Activated naive CD8-positive, alpha-beta T cell treated with anti-CD3 and anti-CD28 coated beads for 36 hours (primary cell): ENCODE measurements around the gene KCTD19. TPM values are rescaled to one million over a fixed set of nuclear protein-coding genes. Genes with fewer than 3 reads are reported as not detected.
A peak's percentile ranks its signal among the peaks of the same experiment; 100 is the strongest.

Experiments
- DNase-seq: peaks from one replicate; pipeline ENCODE4 v3.0.0; 2021
- H3K27ac Mint-ChIP-seq: one replicate; pipeline ENCODE4 v1.8.0; 2022; ENCODE audit warnings: mild to moderate bottlenecking, moderate library complexity, mixed read lengths
- H3K27me3 Mint-ChIP-seq: one replicate; pipeline ENCODE4 v1.8.0; 2022; ENCODE audit warnings: mild to moderate bottlenecking, mixed read lengths
- H3K36me3 Mint-ChIP-seq: one replicate; pipeline ENCODE4 v1.8.0; 2021; ENCODE audit warnings: mild to moderate bottlenecking, mixed read lengths
- H3K4me1 Mint-ChIP-seq: one replicate; pipeline ENCODE4 v1.8.0; 2021; ENCODE audit warnings: mixed read lengths
- H3K4me3 Mint-ChIP-seq: one replicate; pipeline ENCODE4 v1.8.0; 2022; ENCODE audit warnings: mild to moderate bottlenecking, moderate library complexity, mixed read lengths
- H3K9me3 Mint-ChIP-seq: one replicate; pipeline ENCODE4 v1.8.0; 2022; ENCODE audit warnings: mixed read lengths
- total RNA-seq, 2 experiments: library from RNA; stranded (reverse); gene quantifications; one replicate each; pipeline ENCODE4 v1.2.3, GENCODE V29; 2021

Gene KCTD19
- total RNA-seq, 2 experiments from 2014 or later, result 2.2 to 3.0 TPM

DNA sequence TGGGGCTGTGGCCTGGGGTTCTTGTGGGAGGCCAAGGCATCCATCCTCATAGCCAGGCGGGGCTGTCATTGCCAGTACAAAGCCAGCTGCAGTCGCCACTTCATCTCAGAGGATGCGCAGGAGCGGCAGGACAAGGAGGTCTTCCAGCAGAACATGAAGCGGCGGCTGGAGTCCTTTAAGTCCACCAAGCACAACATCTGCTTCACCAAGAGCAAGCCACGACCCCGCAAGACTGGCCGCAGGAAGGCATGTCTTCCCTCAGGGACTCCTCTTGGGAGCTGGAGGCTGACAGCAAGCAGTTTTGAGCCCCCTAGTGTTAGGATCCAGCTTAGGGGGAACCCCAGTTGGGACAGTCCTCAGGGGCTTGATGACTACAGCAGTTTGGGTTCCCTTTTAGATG is 62.3 kb downstream of the KCTD19 start:
- no peaks in the 10 kb centered on the region for H3K9me3 Mint-ChIP-seq

DNA sequence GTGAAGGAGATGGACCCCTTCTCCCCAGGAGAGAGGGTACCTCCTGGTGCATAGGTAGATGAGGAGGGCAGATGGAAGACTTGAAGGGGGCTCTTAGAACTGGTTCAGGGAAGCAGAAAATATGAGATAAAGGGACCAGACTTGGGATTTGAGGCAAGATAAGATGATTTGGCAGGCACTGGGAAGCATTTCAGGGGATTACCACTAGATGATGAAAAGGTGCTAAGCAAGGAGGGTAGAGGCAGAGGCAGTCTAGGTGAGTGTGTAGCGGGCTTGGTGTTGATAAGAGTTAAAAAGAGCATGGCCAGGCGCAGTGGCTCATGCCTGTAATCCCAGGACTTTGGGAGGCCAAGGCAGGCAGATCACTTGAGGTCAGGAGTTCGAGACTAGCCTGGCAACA is 63.3 kb downstream of the KCTD19 start:
- no peak for DNase-seq
- no peak overlapping the region for H3K4me3 Mint-ChIP-seq
- H3K27ac Mint-ChIP-seq, result peak overlapping the region; percentile 17
- H3K27me3 Mint-ChIP-seq, result peaks cover 12% of the 10 kb centered on the region
- H3K9me3 Mint-ChIP-seq, result no peaks in the 10 kb centered on the region
- no peaks in the 10 kb centered on the region for H3K4me1 Mint-ChIP-seq
- peaks cover 8% of the 10 kb centered on the region for H3K36me3 Mint-ChIP-seq

More for the DNA sequence above, 62.3 kb downstream of the KCTD19 start:
- H3K27me3 Mint-ChIP-seq, result peaks cover 12% of the 10 kb centered on the region
- no peaks in the 10 kb centered on the region for H3K4me1 Mint-ChIP-seq
- peaks cover 8% of the 10 kb centered on the region for H3K36me3 Mint-ChIP-seq
- DNase-seq, result no peak
- no peak overlapping the region for H3K27ac Mint-ChIP-seq
- H3K4me3 Mint-ChIP-seq, result no peak overlapping the region

DNA sequence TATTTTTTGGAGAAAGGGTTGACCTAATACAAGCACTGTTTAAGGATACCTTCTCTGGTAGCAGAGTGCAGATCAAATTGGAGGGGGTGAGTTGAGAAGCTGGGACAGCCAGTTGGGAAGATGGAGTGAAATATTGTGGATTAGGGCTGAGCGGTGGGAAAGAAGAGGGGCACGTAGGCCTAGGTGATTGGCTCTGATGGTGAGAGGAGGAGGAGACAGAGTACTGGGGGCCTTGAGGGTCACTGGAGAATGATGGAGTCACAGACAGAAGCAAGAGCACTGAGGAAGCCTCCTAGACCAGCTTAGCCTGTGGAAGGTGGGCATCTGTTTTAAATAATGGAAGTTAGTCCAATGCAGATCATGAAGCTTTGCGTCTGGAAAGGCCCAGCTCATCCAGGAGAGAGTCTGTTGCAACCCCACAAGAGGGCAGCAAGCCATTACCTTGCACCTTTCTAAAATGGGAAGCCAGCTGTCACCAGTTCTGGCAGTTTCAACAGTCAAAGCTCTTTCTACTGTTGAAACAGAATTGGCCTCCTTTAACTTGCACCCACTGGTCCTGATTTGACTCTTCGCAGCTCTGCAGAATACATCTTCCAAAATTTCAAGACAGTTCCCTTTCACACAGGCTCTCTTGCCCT is 66.0 kb downstream of the KCTD19 start:
- Mint-ChIP-seq H3K9me3 (no peaks in the 10 kb centered on the region), H3K36me3 (peaks cover 10% of the 10 kb centered on the region), H3K4me3 (no peak overlapping the region), H3K27me3 (peaks cover 12% of the 10 kb centered on the region), H3K27ac (no peak overlapping the region), H3K4me1 (no peaks in the 10 kb centered on the region)
- DNase-seq, result no peak

DNA sequence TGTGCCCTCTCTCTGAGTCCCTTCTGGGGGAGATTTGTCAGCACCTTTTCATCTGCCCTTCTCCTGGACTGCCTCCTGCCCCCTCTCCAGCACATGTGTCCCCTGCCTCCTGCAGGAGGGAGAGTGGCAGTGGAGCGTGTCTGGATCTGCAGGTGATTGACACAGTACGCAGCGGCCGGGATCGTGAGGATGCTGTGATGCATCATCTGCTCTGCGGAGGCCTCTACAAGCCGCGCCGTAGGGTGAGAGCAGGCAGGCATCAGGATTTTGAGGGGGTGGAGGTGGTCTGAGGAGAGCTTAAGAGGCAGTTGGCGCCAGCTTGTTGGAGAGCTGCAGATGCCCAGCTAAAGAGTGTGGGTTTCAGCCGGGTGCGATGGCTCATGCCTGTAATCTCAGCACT is 66.8 kb downstream of the KCTD19 start:
- Mint-ChIP-seq H3K27ac (no peak overlapping the region), H3K27me3 (peaks cover 12% of the 10 kb centered on the region), H3K4me1 (no peaks in the 10 kb centered on the region), H3K36me3 (peaks cover 10% of the 10 kb centered on the region), H3K4me3 (no peak overlapping the region), H3K9me3 (no peaks in the 10 kb centered on the region)
- no peak for DNase-seq

DNA sequence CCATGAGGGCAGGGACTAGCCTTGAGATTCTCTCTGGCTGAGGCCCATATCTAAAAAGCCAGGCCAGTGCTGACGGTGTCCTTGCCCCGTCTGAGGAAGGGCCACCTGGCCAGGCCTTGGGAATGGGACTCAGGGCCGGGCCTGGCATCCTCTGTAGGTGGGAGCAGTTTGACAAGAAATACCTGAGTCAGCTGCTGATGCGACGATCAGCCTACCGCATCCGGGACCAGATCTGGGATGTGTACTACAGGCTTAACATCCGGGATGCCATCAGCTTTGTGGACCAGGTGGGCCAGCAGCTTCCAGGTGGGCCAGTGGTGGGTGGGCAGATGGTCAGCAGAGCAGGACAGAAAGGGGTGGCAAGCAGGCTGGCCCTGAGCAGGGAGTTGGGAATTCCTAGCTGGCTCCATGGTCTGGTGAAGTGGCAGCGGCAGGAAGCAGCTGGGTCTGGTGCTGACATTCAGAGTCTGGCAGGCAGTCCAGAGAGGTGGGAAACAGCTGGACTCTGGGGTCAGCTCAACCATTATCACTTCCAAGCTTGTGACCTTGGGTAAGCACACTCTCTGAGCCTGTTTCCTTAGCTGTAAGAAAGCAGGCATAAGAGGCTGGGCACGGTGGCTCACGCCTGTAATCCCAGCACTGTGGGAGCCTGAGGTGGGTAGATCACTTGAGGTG is 68.2 kb downstream of the KCTD19 start:
- Mint-ChIP-seq H3K27me3 (peaks cover 11% of the 10 kb centered on the region), H3K27ac (no peak overlapping the region), H3K36me3 (peaks cover 15% of the 10 kb centered on the region)

DNA sequence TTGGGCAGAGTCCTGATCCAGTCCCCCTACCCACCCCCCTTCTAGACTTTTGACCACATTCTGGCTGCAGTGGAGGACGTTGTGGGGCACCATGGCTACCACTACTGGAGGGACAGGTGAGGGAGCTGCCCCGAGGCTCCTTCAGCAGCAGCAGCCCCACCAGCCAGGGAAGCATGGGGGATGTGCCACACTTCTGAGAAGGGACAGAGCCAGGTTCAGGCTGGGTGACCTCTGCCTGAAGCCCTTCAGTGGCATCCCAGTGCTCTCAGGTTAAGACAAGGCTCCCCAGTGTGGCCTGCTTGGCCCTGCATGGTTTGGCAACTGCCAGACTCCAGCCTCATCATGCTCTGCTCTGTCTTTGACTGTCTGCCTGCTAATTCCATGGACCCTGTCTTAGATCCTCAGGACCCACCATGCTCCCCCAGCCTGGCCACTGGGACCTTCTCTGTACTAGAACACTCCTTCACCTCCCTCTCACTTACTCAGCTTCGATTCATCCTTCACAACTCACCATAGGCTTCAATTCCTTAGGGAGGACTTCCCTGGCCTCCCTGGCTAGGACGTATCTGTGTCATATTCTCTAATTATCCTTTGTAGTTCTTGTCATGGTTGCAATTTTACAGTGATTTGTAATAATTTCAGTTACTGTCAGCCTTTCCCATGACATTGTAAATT is 68.9 kb downstream of the KCTD19 start:
- H3K27me3 Mint-ChIP-seq, result peaks cover 7% of the 10 kb centered on the region
- no peaks in the 10 kb centered on the region for H3K4me1 Mint-ChIP-seq
- DNase-seq, result no peak
- no peaks in the 10 kb centered on the region for H3K9me3 Mint-ChIP-seq
- H3K4me3 Mint-ChIP-seq, result no peak overlapping the region
- no peak overlapping the region for H3K27ac Mint-ChIP-seq
- H3K36me3 Mint-ChIP-seq, result peaks cover 16% of the 10 kb centered on the region

More for the DNA sequence above, 68.2 kb downstream of the KCTD19 start:
- Mint-ChIP-seq H3K4me1 (no peaks in the 10 kb centered on the region), H3K4me3 (no peak overlapping the region), H3K9me3 (no peaks in the 10 kb centered on the region)
- DNase-seq, result no peak

DNA sequence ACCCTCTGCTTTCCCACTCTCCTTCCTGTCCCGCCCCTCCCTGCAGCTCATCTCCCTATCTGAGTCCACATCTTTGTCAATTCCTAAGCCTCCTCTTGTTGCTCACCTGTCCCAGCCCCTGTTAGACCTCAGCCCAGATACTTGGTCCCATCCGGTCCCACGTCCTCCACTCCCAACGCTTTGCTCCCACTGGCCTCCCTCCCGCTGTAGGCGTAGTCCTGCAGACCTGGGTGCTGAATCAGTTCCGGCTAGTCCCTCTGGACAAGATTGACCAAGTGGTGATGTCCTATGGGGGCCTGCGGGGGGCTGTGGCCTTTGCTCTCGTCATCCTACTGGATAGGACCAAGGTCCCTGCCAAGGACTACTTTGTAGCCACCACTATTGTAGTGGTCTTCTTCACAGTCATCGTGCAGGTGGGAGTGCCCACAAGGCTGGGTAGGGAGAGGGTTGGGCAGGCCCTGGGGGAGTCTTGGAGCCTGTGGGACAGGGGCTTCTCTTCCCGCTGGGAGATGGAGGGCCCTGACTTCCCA is 69.8 kb downstream of the KCTD19 start:
- Mint-ChIP-seq H3K27me3 (peaks cover 7% of the 10 kb centered on the region), H3K4me3 (no peak overlapping the region), H3K4me1 (no peaks in the 10 kb centered on the region), H3K27ac (no peak overlapping the region), H3K36me3 (peaks cover 18% of the 10 kb centered on the region), H3K9me3 (no peaks in the 10 kb centered on the region)
- DNase-seq, result no peak

DNA sequence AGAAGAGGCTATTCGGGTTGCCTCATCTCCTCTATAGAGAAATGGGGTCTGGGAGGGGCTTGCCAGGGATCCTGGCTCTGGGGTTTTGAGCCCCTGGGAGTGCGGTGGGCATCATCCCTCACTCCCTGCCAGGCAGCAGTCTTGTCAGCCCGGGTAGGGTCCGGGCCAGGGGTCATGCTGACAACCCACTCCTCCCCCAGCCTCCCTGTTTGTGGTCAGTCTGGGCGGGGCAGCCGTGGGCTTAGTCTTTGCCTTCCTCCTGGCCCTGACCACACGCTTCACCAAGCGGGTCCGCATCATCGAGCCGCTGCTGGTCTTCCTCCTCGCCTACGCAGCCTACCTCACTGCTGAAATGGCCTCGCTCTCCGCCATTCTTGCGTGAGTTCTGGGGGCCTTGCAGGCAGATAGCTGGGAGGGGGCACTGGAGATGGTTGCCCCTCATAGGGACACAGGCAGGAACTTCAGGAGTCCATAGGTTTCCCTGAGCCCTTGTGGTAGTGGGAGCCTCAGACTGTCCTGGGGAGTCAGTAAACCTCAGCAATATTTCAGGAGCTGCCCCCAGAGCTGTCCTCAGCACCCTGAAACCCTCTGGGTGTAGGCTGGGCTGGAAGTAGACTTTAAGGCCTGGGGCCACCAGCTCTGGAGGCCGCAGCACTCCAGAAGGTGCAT is 70.9 kb downstream of the KCTD19 start:
- Mint-ChIP-seq H3K36me3 (peaks cover 16% of the 10 kb centered on the region), H3K9me3 (no peaks in the 10 kb centered on the region), H3K27me3 (peaks cover 7% of the 10 kb centered on the region), H3K27ac (no peak overlapping the region), H3K4me1 (no peaks in the 10 kb centered on the region), H3K4me3 (no peak overlapping the region)
- no peak for DNase-seq

DNA sequence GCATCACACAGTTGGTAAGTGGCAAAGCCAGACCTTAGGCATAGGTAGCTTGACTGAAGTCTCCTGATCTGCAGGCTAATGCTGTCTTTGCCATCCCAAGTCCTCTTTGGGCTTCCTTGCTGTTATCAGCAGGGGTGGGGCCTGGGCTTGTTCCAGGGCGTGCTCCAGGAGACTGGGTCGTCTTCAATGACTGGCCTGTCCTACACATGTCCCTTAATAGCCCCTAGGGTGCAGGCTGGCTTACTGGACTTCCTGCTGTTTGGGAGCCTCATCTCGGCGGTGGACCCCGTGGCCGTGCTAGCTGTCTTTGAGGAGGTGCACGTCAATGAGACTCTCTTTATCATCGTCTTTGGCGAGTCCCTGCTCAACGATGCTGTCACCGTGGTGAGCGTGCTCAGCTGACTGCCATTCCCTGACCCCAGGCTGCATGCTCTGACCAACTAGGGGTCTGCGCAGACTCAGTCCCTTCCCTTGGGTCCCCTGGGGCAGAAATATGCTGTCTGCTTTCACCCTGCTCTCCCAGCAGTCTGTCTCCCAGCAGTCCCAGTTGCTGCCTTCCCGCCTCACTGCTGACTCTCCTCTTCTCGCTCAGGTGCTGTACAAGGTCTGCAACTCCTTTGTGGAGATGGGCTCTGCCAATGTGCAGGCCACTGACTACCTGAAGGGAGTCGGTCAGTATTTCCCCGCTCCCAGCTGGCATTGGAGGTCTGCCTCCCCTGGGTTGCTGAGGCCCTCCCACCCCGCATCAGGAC is 71.6 kb downstream of the KCTD19 start:
- H3K4me1 Mint-ChIP-seq, result peaks cover 3% of the 10 kb centered on the region
- peaks cover 4% of the 10 kb centered on the region for H3K27me3 Mint-ChIP-seq
- no peak overlapping the region for H3K27ac Mint-ChIP-seq
- no peak overlapping the region for H3K4me3 Mint-ChIP-seq
- H3K9me3 Mint-ChIP-seq, result no peaks in the 10 kb centered on the region
- no peak for DNase-seq
- peaks cover 13% of the 10 kb centered on the region for H3K36me3 Mint-ChIP-seq

DNA sequence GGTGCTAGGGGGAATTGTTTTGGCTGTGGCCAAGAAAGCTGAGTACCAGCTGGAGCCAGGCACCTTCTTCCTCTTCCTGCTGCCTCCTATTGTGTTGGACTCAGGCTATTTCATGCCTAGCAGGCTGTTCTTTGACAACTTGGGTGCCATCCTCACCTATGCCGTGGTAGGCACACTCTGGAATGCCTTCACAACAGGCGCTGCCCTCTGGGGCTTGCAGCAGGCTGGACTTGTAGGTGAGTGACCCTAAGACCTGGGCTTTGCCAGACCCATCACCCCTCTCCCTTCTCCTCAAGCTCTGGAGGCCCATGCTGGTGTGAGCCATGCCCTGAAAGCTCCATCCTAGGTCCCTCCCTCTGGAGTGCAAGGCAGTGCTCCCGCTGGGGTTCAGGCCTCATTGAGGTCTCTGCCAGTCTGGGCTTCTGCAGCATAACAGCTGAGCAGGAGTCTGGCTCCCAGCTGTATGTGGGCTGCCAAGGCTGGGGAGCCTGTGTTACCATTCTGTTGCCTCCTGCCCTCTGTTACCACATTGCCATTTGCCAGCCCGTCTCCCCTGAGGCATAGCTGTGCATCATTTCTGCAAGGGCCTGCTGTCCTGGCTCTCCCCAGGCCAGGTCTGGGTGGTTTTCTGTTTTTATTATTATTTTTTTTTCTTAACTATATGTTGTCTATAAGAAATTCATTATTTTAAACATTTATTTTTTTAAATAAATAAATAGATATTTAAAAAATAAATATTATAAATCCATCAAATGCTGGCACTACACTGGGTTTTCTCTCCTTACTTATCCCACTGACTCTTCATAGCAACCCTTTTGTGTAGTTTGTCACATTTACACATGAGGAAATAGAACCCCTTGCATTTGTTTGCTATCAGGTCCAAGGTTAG is 73.7 kb downstream of the KCTD19 start:
- Mint-ChIP-seq H3K27me3 (peaks cover 6% of the 10 kb centered on the region), H3K27ac (no peak overlapping the region), H3K4me3 (no peak overlapping the region), H3K36me3 (peaks cover 10% of the 10 kb centered on the region), H3K4me1 (peaks cover 16% of the 10 kb centered on the region), H3K9me3 (no peaks in the 10 kb centered on the region)
- no peak for DNase-seq

DNA sequence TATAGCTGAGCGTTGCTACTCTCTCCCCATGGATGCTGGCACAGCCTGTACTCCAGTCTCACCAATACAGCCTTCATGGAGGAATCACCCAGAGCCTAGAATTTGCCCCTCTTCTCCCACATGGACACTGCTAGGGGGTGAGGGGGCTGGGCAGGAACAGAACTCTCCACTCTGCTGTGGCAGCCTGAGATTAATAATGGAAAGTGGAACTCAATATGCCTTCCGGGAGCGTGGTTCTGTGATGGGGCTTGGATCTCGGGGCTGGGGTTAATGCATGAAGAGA is 76.6 kb downstream of the KCTD19 start:
- H3K27me3 Mint-ChIP-seq, result peaks cover 6% of the 10 kb centered on the region
- no peak for DNase-seq
- H3K4me1 Mint-ChIP-seq, result peaks cover 28% of the 10 kb centered on the region
- peak overlapping the region; percentile 79 for H3K4me3 Mint-ChIP-seq
- no peak overlapping the region for H3K27ac Mint-ChIP-seq
- peaks cover 10% of the 10 kb centered on the region for H3K36me3 Mint-ChIP-seq
- H3K9me3 Mint-ChIP-seq, result no peaks in the 10 kb centered on the region

DNA sequence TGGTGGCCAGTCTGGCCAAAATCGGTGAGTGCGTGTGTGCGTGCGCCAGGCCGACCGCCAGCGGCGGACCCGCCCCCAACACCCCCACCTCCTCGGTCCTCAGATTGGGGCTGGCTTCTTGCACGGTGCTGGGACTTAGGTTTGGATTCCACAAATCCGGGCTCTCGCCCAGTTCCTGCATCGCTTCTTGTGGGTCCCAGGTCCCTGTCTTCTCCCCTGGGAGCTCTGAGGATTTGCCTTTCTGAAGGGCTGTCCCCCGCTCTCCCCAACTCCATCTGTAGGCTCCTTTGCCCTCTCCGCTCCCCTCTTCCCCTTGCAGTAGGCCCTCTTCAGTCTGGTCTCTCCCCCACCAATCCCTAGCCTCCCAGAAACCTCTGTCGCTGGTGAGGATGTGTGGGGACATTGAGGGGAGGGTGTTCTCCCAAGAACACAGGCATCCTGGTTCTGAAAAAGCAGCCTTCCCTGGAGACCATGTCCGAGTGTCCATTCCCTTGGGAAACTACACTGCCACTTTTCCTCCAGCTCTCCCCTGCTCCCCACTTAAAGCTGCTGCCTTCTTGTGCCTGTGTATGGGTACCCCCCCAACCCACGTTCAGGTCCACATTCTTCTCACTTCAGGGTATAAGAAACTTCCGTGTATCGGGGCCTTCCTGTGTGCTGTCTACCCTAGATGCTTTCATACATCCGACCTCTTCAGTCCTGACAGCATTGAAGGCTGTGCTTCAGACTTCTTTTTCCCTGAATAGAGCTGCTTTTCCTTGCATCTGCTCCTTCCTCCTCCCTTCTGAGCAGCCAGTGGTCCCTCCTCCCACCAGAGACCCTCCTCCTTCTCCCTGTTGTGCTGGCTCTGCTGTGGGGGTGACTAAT is 77.1 kb downstream of the KCTD19 start:
- H3K27me3 Mint-ChIP-seq, result peaks cover 6% of the 10 kb centered on the region
- no peak for DNase-seq
- peaks cover 12% of the 10 kb centered on the region for H3K36me3 Mint-ChIP-seq
- peak overlapping the region; percentile 79 for H3K4me3 Mint-ChIP-seq
- H3K4me1 Mint-ChIP-seq, result peaks cover 34% of the 10 kb centered on the region
- no peaks in the 10 kb centered on the region for H3K9me3 Mint-ChIP-seq
- H3K27ac Mint-ChIP-seq, result peak overlapping the region; percentile 50
